ENCODE results near the gene SLC8A3. TPM values are rescaled to one million over a fixed set of nuclear protein-coding genes. Genes with fewer than 3 reads are reported as not detected.
A peak's percentile ranks its signal among the peaks of the same experiment; 100 is the strongest.

The SLC8A3 gene
- total and polyA plus RNA-seq, 2 donors (not counting 3 experiments of a cell fraction or from before 2014, with no cell fraction given), result not detected

DNA sequence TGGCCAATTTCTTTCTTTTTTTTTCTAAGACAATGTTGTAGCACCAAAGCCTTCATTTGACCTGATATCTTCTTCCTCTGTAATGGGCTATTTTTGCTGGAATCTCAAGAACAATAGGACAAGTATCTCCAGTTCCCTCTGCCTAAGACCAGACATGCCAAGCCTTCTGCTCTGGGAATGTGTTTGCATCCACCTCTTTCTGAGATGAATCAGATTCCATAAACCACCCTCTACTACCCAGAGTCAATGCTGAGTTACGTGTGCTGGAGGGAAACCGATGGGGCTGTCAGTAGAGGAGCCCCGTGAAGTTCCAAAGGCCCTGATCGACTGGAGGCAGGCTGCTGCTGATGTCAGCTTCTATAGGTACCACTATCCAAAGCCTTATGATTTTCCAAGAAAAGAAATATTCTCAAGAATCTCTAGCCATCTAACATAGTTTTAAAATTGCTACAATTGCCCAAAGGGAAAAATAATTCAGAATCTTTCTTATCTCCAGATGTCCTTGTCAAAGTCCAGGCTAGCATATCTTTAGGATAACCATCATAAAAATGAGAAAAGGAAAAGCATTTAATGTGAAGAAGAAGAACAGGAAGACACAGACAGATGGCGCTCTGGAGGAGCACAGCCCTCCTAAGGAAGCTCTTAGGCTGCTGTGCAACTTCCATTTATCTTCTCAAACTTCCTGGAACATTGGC, 101.9 kb downstream of the SLC8A3 start:
- Histone ChIP-seq H4K20me1 (replicated peaks; ENCODE audit: control insufficient read depth, extremely low read depth, insufficient read depth, low read length) (no peaks in the 10 kb centered on the region), H3K9ac (replicated peaks; ENCODE audit: extremely low read depth, insufficient read depth, low read length) (no peak overlapping the region), H3K4me2 (ENCODE audit: insufficient read depth, low read length) (no peak overlapping the region), H3K9me1 (replicated peaks; ENCODE audit: control insufficient read depth, extremely low read depth, insufficient read depth, low read length) (no peaks in the 10 kb centered on the region), H3K27me3 (ENCODE audit: control insufficient read depth in 2 of 2, insufficient read depth in 2 of 2, low read length in 2 of 2) (no peaks in the 10 kb centered on the region), H3K79me2 (ENCODE audit: control insufficient read depth, insufficient read depth, low read length) (no peaks in the 10 kb centered on the region), H2AFZ (ENCODE audit: low read depth, low read length) (no peak overlapping the region), H3K27ac (ENCODE audit: insufficient read depth, low read depth, low read length) (no peak overlapping the region), H3K36me3 (ENCODE audit: control insufficient read depth in 2 of 2, extremely low read depth in 1 of 2, insufficient read depth in 2 of 2, low read length in 2 of 2) (no peaks in the 10 kb centered on the region), H3K4me3 (replicated peaks in 1 of 3; ENCODE audit: insufficient read depth in 1 of 3, low read depth in 1 of 3, low read length in 3 of 3) (no peak overlapping the region), H3K9me3 (replicated peaks; ENCODE audit: control insufficient read depth, insufficient read depth, low read length) (no peaks in the 10 kb centered on the region), H3K4me1 (ENCODE audit: control insufficient read depth, extremely low read depth, insufficient read depth, low read length) (no peaks in the 10 kb centered on the region)
- intact Hi-C loops (cut with micrococcal nuclease), result loop anchor here (1.0 to 10.0 kb wide), 4 partner anchors 170 to 481 kb away; no protein-coding TSS in a partner anchor
- dilution Hi-C loops (cut with MboI; ENCODE audit: extremely low pct_ligation_motif_present, low sequenced_read_pairs), result no loop called here
- DNase-seq (ENCODE audit: low read depth, low spot score) (peak; percentile 35), FAIRE-seq (peak; percentile 83)
- TF ChIP-seq CTCF (IDR thresholded peaks at IDR 0.05; ENCODE audit: extremely low read depth in 1 of 2, insufficient read depth in 1 of 2, low read depth in 1 of 2, low read length in 2 of 2) (peak; percentile 34 to 51), MAX (IDR thresholded peaks at IDR 0.05; ENCODE audit: insufficient read depth, insufficient read length) (no peak)
- ChIA-PET CTCF (interaction anchor here (0.6 to 3.6 kb wide), 35 partner anchors 9 to 731 kb away, joined by 3 to 79 read pairs (median 4); partner anchors contain the start of gene COX16), POLR2A (no interaction called here)
- no TSS peak for BruUV-seq (replicated peaks)

GRCh38 chr14:70084226-70084625, 104.5 kb downstream of the SLC8A3 start:
- Histone ChIP-seq H3K79me2 (ENCODE audit: control insufficient read depth, insufficient read depth, low read length) (no peaks in the 10 kb centered on the region), H3K9me3 (replicated peaks; ENCODE audit: control insufficient read depth, insufficient read depth, low read length) (no peaks in the 10 kb centered on the region), H3K9me1 (replicated peaks; ENCODE audit: control insufficient read depth, extremely low read depth, insufficient read depth, low read length) (no peaks in the 10 kb centered on the region), H2AFZ (ENCODE audit: low read depth, low read length) (no peak overlapping the region), H3K27ac (ENCODE audit: insufficient read depth, low read depth, low read length) (no peak overlapping the region), H3K36me3 (ENCODE audit: control insufficient read depth in 2 of 2, extremely low read depth in 1 of 2, insufficient read depth in 2 of 2, low read length in 2 of 2) (no peaks in the 10 kb centered on the region), H3K9ac (replicated peaks; ENCODE audit: extremely low read depth, insufficient read depth, low read length) (no peak overlapping the region), H3K27me3 (ENCODE audit: control insufficient read depth in 2 of 2, insufficient read depth in 2 of 2, low read length in 2 of 2) (no peaks in the 10 kb centered on the region), H3K4me3 (replicated peaks in 1 of 3; ENCODE audit: insufficient read depth in 1 of 3, low read depth in 1 of 3, low read length in 3 of 3) (no peak overlapping the region), H3K4me1 (ENCODE audit: control insufficient read depth, extremely low read depth, insufficient read depth, low read length) (no peaks in the 10 kb centered on the region), H3K4me2 (ENCODE audit: insufficient read depth, low read length) (no peak overlapping the region), H4K20me1 (replicated peaks; ENCODE audit: control insufficient read depth, extremely low read depth, insufficient read depth, low read length) (no peaks in the 10 kb centered on the region)
- dilution Hi-C loops (cut with MboI; ENCODE audit: extremely low pct_ligation_motif_present, low sequenced_read_pairs), result no loop called here
- FAIRE-seq, result no peak
- BruUV-seq (replicated peaks), result no TSS peak
- no peak for DNase-seq (ENCODE audit: low read depth, low spot score)
- no peak for TF ChIP-seq FOS (IDR thresholded peaks at IDR 0.05; ENCODE audit: borderline replicate concordance, insufficient read depth, low read length)
- no peak for TF ChIP-seq JUN (IDR thresholded peaks at IDR 0.05; ENCODE audit: borderline replicate concordance, insufficient read depth, insufficient read length, low read depth)
- no peak for TF ChIP-seq EZH2 (IDR thresholded peaks at IDR 0.05; ENCODE audit: borderline replicate concordance, low read depth, low read length, severe bottlenecking)
- TF ChIP-seq MYC (IDR thresholded peaks at IDR 0.05; ENCODE audit: low read depth, low read length), result no peak
- no peak for TF ChIP-seq POLR2AphosphoS5 (IDR thresholded peaks at IDR 0.05; ENCODE audit: insufficient read depth, low read depth, low read length)
- no peak for TF ChIP-seq CTCF (IDR thresholded peaks at IDR 0.05; ENCODE audit: extremely low read depth in 1 of 2, insufficient read depth in 1 of 2, low read depth in 1 of 2, low read length in 2 of 2)
- no peak for TF ChIP-seq GATA2 (IDR thresholded peaks at IDR 0.05; ENCODE audit: insufficient read depth, insufficient read length, low read depth, low read length)
- TF ChIP-seq POLR2A (IDR thresholded peaks at IDR 0.05; ENCODE audit: low read depth, low read length), result no peak
- no peak for TF ChIP-seq MAX (IDR thresholded peaks at IDR 0.05; ENCODE audit: insufficient read depth, insufficient read length)
- intact Hi-C loops (cut with micrococcal nuclease), result loop anchor here (10.0 kb wide), 1 partner anchor 321 kb away; no protein-coding TSS in a partner anchor
- ChIA-PET POLR2A (no interaction called here), CTCF (no interaction called here)

All from endothelial cell of umbilical vein (primary cell).